BE2C (cell line): ENCODE data around the gene NFYC.

Source experiments
- DNase-seq: peaks from one replicate; pipeline ENCODE4 v3.0.0-alpha.2; 2020
- H3K27me3 ChIP-seq: fragments of 250-450 bp; sonication (Bioruptor Pico); 2 replicates; pipeline ENCODE4 v1.5.1; 2020; ENCODE audit warnings: mild to moderate bottlenecking
- H3K36me3 ChIP-seq: fragments of 250-450 bp; sonication (Bioruptor Pico); 2 replicates; pipeline ENCODE4 v1.5.1; 2020; ENCODE audit warnings: mild to moderate bottlenecking
- H3K4me1 ChIP-seq: fragments of 250-450 bp; sonication (Bioruptor Pico); 2 replicates; pipeline ENCODE4 v1.5.1; 2020
- H3K4me3 ChIP-seq: 2 replicates; pipeline ENCODE4 v1.5.1; 2011; ENCODE audit warnings: low read depth, low read length
- H3K9me3 ChIP-seq: fragments of 250-450 bp; sonication (Bioruptor Pico); 2 replicates; pipeline ENCODE4 v1.5.1; 2020
- TF ChIP-seq, protein P1 (sequence below): IDR thresholded peaks from 2 replicates; pipeline ENCODE4 v1.5.1; 2012; ENCODE audit warnings: mild to moderate bottlenecking, low read depth, low read length

Gene NFYC

DNA sequence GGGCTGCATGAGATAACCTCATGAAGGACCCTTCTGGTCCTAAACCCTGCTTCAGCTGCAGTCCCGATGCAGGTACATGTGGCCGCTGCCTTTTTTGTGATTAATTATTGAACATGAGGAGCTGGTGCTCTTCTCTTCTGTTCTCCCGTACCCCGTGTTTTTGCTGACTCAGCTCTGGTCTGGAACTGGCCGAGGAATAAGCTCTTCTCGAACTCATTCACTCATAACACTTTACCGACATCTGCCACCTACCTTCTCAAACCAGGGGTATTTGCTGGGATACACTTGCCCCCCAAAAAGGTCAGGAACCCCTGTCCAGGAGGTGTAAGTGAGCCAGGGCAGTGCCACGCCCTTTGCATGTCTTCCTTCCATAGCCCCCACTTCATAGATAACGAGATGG is 123.9 kb downstream of the NFYC start:
- Histone ChIP-seq H3K36me3 (no peaks in the 10 kb centered on the region), H3K27me3 (no peaks in the 10 kb centered on the region), H3K9me3 (no peaks in the 10 kb centered on the region), H3K4me1 (no peaks in the 10 kb centered on the region), H3K4me3 (no peak overlapping the region)
- TF ChIP-seq, protein P1, sequence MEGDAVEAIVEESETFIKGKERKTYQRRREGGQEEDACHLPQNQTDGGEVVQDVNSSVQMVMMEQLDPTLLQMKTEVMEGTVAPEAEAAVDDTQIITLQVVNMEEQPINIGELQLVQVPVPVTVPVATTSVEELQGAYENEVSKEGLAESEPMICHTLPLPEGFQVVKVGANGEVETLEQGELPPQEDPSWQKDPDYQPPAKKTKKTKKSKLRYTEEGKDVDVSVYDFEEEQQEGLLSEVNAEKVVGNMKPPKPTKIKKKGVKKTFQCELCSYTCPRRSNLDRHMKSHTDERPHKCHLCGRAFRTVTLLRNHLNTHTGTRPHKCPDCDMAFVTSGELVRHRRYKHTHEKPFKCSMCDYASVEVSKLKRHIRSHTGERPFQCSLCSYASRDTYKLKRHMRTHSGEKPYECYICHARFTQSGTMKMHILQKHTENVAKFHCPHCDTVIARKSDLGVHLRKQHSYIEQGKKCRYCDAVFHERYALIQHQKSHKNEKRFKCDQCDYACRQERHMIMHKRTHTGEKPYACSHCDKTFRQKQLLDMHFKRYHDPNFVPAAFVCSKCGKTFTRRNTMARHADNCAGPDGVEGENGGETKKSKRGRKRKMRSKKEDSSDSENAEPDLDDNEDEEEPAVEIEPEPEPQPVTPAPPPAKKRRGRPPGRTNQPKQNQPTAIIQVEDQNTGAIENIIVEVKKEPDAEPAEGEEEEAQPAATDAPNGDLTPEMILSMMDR = no peak
- DNase-seq = no peak

DNA sequence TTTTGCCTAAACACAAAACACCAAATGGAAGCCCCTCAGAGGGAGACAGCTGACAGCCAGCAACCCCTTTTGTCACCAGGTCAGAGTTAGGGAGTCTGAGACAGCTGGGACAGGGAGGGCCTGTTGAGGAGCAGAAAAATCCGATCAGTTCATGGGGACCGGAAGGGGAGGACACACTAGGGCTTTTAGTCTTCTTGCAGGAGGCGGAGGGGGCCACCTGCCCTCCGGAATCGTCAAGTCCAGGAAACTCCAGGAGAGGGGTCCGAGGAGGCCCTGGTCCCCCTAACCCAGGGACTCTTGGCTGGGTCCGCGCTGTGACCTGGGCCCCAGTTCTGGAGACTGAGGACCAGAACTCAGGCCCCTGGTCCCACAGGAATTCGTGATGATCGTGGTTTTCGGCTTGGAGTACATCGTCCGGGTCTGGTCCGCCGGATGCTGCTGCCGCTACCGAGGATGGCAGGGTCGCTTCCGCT is 126.3 kb downstream of the NFYC start:
- TF ChIP-seq, protein P1 = no peak
- peaks cover 3% of the 10 kb centered on the region; the same call in 1 of the 2 replicates for H3K4me1 ChIP-seq
- H3K9me3 ChIP-seq = no peaks in the 10 kb centered on the region
- no peak overlapping the region for H3K4me3 ChIP-seq
- DNase-seq = no peak
- no peaks in the 10 kb centered on the region for H3K27me3 ChIP-seq
- H3K36me3 ChIP-seq = no peaks in the 10 kb centered on the region

DNA sequence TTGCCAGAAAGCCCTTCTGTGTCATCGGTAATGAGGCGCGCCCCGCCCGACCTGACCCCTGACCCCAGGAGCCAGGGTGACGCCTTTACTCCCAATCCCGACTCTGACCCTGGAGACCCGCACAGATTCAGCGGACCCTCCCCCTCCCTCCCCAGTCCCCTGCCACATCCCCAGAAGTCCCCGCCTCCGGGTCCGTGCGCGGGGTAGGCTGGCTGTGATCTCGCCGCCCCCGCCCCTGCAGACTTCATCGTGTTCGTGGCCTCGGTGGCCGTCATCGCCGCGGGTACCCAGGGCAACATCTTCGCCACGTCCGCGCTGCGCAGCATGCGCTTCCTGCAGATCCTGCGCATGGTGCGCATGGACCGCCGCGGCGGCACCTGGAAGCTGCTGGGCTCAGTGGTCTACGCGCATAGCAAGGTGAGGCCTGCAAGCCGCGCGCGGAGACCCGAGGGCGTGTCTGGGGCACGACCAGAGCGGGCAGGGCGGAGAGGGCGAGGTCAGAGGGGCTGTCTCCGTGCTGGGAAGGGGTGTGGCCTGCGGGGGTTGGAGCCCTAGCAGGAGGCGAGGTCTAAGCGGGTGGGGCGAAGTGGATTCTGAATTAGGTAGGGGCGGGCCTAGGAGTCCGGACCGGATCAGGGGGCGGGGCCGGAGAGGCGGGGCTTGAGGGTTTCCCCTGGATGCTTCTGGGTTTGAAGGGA is 126.9 kb downstream of the NFYC start:
- Histone ChIP-seq H3K27me3 (no peaks in the 10 kb centered on the region), H3K4me3 (no peak overlapping the region), H3K4me1 (peaks cover 3% of the 10 kb centered on the region; the same call in 1 of the 2 replicates), H3K9me3 (no peaks in the 10 kb centered on the region), H3K36me3 (no peaks in the 10 kb centered on the region)
- no peak for DNase-seq
- TF ChIP-seq, protein P1 = no peak

DNA sequence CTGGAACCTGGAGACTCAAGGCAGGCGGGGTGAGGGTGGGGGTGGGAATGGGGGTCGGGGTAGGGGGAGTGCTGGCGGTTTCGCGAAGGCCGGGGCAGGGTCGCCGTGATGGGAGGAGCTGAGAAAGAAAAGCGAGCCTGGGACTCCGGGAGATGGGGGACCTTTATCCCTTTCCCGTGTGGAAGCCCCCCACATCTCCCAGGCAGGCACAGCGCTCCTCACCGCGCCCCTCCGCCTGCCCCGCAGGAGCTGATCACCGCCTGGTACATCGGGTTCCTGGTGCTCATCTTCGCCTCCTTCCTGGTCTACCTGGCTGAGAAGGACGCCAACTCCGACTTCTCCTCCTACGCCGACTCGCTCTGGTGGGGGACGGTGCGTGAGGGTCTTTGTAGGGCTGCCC is 127.6 kb downstream of the NFYC start:
- Histone ChIP-seq H3K27me3 (no peaks in the 10 kb centered on the region), H3K9me3 (no peaks in the 10 kb centered on the region), H3K4me3 (no peak overlapping the region), H3K36me3 (no peaks in the 10 kb centered on the region), H3K4me1 (peaks cover 3% of the 10 kb centered on the region; the same call in 1 of the 2 replicates)
- TF ChIP-seq, protein P1 = no peak
- DNase-seq = no peak

DNA sequence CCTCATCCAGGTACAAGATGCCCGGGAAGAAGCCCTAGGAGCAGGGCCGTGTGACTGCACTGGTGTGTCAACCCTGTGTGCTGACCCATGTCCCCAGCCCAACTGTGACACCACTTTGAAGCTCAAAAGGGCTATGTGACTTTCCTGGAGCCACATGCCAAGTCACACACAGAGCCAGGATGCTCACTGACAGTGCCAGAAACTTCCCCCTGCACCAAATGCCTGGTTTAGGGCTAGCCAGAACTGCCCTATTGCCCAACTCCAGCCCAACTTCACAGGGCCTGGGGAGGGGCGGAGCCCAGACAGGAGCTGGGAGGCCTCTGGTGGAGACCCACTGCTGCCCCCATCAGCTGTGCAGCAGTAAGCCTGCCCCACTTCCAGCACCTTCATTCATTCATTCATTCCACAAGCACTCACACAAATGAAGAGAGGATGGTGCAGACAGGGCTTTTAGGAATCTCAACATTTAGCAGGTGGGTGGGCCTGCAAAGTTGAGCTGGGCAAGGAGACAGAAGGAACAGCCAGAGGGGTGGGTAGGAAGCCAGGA is 128.8 kb downstream of the NFYC start:
- peaks cover 3% of the 10 kb centered on the region; the same call in 1 of the 2 replicates for H3K4me1 ChIP-seq
- no peaks in the 10 kb centered on the region for H3K27me3 ChIP-seq
- no peaks in the 10 kb centered on the region for H3K36me3 ChIP-seq
- no peak for DNase-seq
- TF ChIP-seq, protein P1 = no peak
- H3K4me3 ChIP-seq = no peak overlapping the region
- H3K9me3 ChIP-seq = no peaks in the 10 kb centered on the region
